SK-N-SH treated with all-trans-retinoic acid at 6 μM for 48 hours (cell line): ENCODE measurements around the gene PRUNE2.

Experiments
- ARNTL ChIP-seq: fragments of 450-650 bp; formaldehyde crosslinking; IDR thresholded peaks from 2 replicates; pipeline ENCODE4 v1.5.0; 2020; ENCODE audit warnings: low read depth, mild to moderate bottlenecking, moderate library complexity, borderline replicate concordance
- PATZ1 ChIP-seq: fragments of 250-450 bp; sonication (Bioruptor Pico); IDR thresholded peaks from 2 replicates; pipeline ENCODE4 v1.8.0; 2020; ENCODE audit warnings: mild to moderate bottlenecking, moderate library complexity, borderline replicate concordance
- RARB ChIP-seq: fragments of 250-450 bp; sonication (Bioruptor Pico); IDR thresholded peaks from 2 replicates; pipeline ENCODE4 v1.8.0; 2021; ENCODE audit warnings: mild to moderate bottlenecking, moderate library complexity
- SNAI2 ChIP-seq: fragments of 250-450 bp; sonication (Bioruptor Pico); IDR thresholded peaks from 2 replicates; pipeline ENCODE4 v1.5.0; 2020; ENCODE audit warnings: mild to moderate bottlenecking, moderate library complexity
- TOX ChIP-seq: fragments of 250-450 bp; sonication (Bioruptor Pico); IDR thresholded peaks from 2 replicates; pipeline ENCODE4 v1.8.0; 2021; ENCODE audit warnings: mild to moderate bottlenecking, moderate library complexity, borderline replicate concordance
- ZFP30 ChIP-seq: fragments of 450-650 bp; formaldehyde crosslinking; IDR thresholded peaks from 2 replicates; pipeline ENCODE4 v1.5.0; 2022; ENCODE audit warnings: mild to moderate bottlenecking, moderate library complexity
- ZNF70 ChIP-seq: fragments of 450-650 bp; formaldehyde crosslinking; IDR thresholded peaks from 2 replicates; pipeline ENCODE4 v1.5.0; 2020; ENCODE audit warnings: mild to moderate bottlenecking, moderate library complexity
- TF ChIP-seq, protein P1 (sequence below): fragments of 250-450 bp; sonication (Bioruptor Pico); IDR thresholded peaks from 2 replicates; pipeline ENCODE4 v1.5.0; 2020; ENCODE audit warnings: mild to moderate bottlenecking, moderate library complexity

- no peak for TF ChIP-seq ARNTL
- TF ChIP-seq ZNF70 = no peak
- TF ChIP-seq, protein P1, sequence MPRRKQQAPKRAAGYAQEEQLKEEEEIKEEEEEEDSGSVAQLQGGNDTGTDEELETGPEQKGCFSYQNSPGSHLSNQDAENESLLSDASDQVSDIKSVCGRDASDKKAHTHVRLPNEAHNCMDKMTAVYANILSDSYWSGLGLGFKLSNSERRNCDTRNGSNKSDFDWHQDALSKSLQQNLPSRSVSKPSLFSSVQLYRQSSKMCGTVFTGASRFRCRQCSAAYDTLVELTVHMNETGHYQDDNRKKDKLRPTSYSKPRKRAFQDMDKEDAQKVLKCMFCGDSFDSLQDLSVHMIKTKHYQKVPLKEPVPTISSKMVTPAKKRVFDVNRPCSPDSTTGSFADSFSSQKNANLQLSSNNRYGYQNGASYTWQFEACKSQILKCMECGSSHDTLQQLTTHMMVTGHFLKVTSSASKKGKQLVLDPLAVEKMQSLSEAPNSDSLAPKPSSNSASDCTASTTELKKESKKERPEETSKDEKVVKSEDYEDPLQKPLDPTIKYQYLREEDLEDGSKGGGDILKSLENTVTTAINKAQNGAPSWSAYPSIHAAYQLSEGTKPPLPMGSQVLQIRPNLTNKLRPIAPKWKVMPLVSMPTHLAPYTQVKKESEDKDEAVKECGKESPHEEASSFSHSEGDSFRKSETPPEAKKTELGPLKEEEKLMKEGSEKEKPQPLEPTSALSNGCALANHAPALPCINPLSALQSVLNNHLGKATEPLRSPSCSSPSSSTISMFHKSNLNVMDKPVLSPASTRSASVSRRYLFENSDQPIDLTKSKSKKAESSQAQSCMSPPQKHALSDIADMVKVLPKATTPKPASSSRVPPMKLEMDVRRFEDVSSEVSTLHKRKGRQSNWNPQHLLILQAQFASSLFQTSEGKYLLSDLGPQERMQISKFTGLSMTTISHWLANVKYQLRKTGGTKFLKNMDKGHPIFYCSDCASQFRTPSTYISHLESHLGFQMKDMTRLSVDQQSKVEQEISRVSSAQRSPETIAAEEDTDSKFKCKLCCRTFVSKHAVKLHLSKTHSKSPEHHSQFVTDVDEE (CRISPR knock-in tag) = no peak
- TF ChIP-seq RARB (CRISPR knock-in tag) = no peak
- no peak for TF ChIP-seq TOX (CRISPR knock-in tag)
- TF ChIP-seq ZFP30 (CRISPR knock-in tag) = no peak
- no peak for TF ChIP-seq SNAI2 (CRISPR knock-in tag)
- no peak for TF ChIP-seq PATZ1 (CRISPR knock-in tag)
These were observed 219.2 kb downstream of the PRUNE2 start for GRCh38 chr9:76686756-76687155.
